Activated naive CD4-positive, alpha-beta T cell treated with anti-CD3 and anti-CD28 coated beads for 36 hours (primary cell): Measurements from ENCODE around the gene CYP19A1. TPM values are rescaled to one million over a fixed set of nuclear protein-coding genes. Genes with fewer than 3 reads are reported as not detected.

ENCODE experiments used
- CTCF ChIA-PET: fragments of 350-600 bp; sonication (Branson Sonifier 250); formaldehyde crosslinking; loops from one replicate; lab custom pipeline; 2021; ENCODE audit warnings: antibody characterized with exemption; lab: Charles Lee
- DNase-seq: peaks from one replicate; pipeline ENCODE4 v3.0.0-alpha.2; 2020
- H3K27ac Mint-ChIP-seq: one replicate; pipeline ENCODE4 v1.8.0; 2021; ENCODE audit warnings: mild to moderate bottlenecking, mixed read lengths
- H3K27me3 Mint-ChIP-seq: one replicate; pipeline ENCODE4 v1.8.0; 2021; ENCODE audit warnings: low read depth, mixed read lengths
- H3K36me3 Mint-ChIP-seq: one replicate; pipeline ENCODE4 v1.8.0; 2021; ENCODE audit warnings: low read depth, mixed read lengths
- H3K4me1 Mint-ChIP-seq: one replicate; pipeline ENCODE4 v1.8.0; 2021; ENCODE audit warnings: low read depth, mixed read lengths
- H3K4me3 Mint-ChIP-seq: one replicate; pipeline ENCODE4 v1.8.0; 2021; ENCODE audit warnings: mild to moderate bottlenecking, moderate library complexity, mixed read lengths
- H3K9me3 Mint-ChIP-seq: one replicate; pipeline ENCODE4 v1.8.0; 2021; ENCODE audit warnings: mixed read lengths
- intact Hi-C: fragments of 100-400 bp; cut with micrococcal nuclease; formaldehyde crosslinking; loops from one replicate; pipeline ENCODE4 v1.15.1; 2023
- total RNA-seq, 2 experiments: library from RNA; stranded (reverse); gene quantifications; one replicate each; pipeline ENCODE4 v1.2.3, GENCODE V29; 2021

CYP19A1 gene
- not detected for total RNA-seq

GRCh38 chr15:51338496-51338895 lies at the start of gene CYP19A1:
TSS of gene CYP19A1 (minus strand) at chr15:51338596. CDS start at chr15:51242912, 95,684 bp downstream.
- no peaks in the 10 kb centered on the region for H3K4me1 Mint-ChIP-seq
- peaks cover 28% of the 10 kb centered on the region for H3K27me3 Mint-ChIP-seq
- intact Hi-C loops: no loop called here
- no peak within 1 kb of the TSS for H3K4me3 Mint-ChIP-seq
- no peaks in the 10 kb centered on the region for H3K9me3 Mint-ChIP-seq
- CTCF ChIA-PET: no interaction called here
- no peak within 1 kb of the TSS for H3K27ac Mint-ChIP-seq
- H3K36me3 Mint-ChIP-seq: no peaks in the 10 kb centered on the region
- no peak for DNase-seq

GRCh38 chr15:51387699-51388041 lies 49.3 kb upstream of the CYP19A1 start:
- Mint-ChIP-seq H3K9me3 (no peaks in the 10 kb centered on the region), H3K27ac (no peak overlapping the region), H3K27me3 (peaks cover 9% of the 10 kb centered on the region), H3K4me3 (no peak overlapping the region), H3K4me1 (peaks cover 5% of the 10 kb centered on the region), H3K36me3 (no peaks in the 10 kb centered on the region)
- intact Hi-C loops: no loop called here
- no peak for DNase-seq
- CTCF ChIA-PET: no interaction called here

- CTCF ChIA-PET: no interaction called here
- no peak overlapping the region for H3K27ac Mint-ChIP-seq
- peaks cover 5% of the 10 kb centered on the region for H3K4me1 Mint-ChIP-seq
- H3K36me3 Mint-ChIP-seq: no peaks in the 10 kb centered on the region
- no peak for DNase-seq
- H3K27me3 Mint-ChIP-seq: peaks cover 10% of the 10 kb centered on the region
- no peak overlapping the region for H3K4me3 Mint-ChIP-seq
- H3K9me3 Mint-ChIP-seq: no peaks in the 10 kb centered on the region
- intact Hi-C loops: no loop called here
These were observed 48.7 kb upstream of the CYP19A1 start for GRCh38 chr15:51386960-51387698.

- H3K36me3 Mint-ChIP-seq: no peaks in the 10 kb centered on the region
- CTCF ChIA-PET: no interaction called here
- peaks cover 5% of the 10 kb centered on the region for H3K4me1 Mint-ChIP-seq
- peaks cover 17% of the 10 kb centered on the region for H3K27me3 Mint-ChIP-seq
- H3K4me3 Mint-ChIP-seq: no peak overlapping the region
- H3K9me3 Mint-ChIP-seq: no peaks in the 10 kb centered on the region
- DNase-seq: no peak
- no peak overlapping the region for H3K27ac Mint-ChIP-seq
- intact Hi-C loops: no loop called here
These were observed 48.1 kb upstream of the CYP19A1 start for GRCh38 chr15:51386486-51386885.

DNA sequence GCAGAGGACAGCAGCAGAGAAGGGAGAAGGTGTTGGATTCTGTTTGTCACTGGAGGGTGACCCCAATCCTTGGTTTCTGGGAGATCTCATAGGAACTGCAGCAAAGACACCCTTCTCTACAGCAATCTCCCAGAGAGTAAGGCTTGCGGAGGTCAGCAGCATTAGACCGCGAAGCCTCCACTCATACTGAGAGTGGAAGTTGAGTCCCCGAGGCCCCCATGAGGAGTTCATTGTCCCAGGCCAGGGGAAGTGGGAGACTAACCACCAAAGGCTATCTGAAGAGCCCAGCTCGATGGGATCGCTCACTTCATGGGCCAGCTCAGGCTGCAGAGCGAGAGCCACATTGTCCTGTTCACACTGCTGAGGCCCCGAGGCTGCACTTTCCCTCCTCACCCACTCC lies 47.6 kb upstream of the CYP19A1 start:
- intact Hi-C loops: no loop called here

GRCh38 chr15:51382787-51383186 lies 44.4 kb upstream of the CYP19A1 start:
- H3K4me3 Mint-ChIP-seq: no peak overlapping the region
- no peaks in the 10 kb centered on the region for H3K9me3 Mint-ChIP-seq
- no peaks in the 10 kb centered on the region for H3K4me1 Mint-ChIP-seq
- CTCF ChIA-PET: interaction anchor here (1.5 to 3.4 kb wide), 2 partner anchors 11 to 220 kb away, joined by 3 to 24 read pairs; no protein-coding TSS in a partner anchor
- no peaks in the 10 kb centered on the region for H3K36me3 Mint-ChIP-seq
- peak; percentile 7 for DNase-seq
- H3K27me3 Mint-ChIP-seq: peaks cover 18% of the 10 kb centered on the region
- H3K27ac Mint-ChIP-seq: no peak overlapping the region
- intact Hi-C loops: no loop called here

More for the DNA sequence above, 47.6 kb upstream of the CYP19A1 start:
- Mint-ChIP-seq H3K27ac (no peak overlapping the region), H3K27me3 (peaks cover 18% of the 10 kb centered on the region), H3K4me1 (peaks cover 5% of the 10 kb centered on the region), H3K36me3 (no peaks in the 10 kb centered on the region), H3K9me3 (no peaks in the 10 kb centered on the region), H3K4me3 (no peak overlapping the region)
- no peak for DNase-seq
- CTCF ChIA-PET: no interaction called here

DNA sequence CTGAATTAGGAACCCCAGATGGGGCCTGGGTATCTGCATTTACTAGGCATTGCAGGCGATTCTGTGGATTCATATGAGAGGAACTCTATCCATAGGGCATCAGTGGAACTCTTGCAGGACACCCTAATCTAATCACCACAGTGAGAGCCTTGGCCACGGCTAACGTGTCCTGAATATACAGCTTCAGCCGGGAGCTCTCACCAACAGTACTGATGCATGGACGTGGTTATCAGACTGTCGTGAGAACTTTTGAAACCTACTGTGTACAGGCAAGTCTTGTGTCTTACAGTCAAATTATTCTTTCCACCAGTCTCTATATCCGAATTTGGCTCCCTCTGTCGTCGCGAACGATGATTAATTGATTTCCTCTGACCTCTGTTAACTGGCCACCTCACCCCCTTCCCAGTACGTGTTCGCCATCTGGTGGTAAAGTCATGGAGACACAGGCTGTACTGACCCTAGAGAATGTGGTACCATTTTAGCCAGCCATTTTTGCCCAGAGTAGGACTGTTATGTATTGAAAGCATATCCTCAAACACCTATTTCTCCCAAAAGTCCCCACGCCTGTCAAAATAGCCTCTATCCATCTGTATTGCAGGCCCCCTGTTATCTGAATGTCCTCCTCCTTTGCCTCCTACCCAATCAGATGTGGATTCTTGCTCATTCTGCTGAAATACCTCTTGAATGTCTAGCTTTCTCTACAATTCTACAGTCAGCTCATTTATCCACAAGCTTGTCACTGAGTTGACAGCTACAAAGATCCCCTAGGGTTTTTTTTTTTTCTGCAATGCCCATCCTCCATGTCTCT lies 42.8 kb upstream of the CYP19A1 start:
- Mint-ChIP-seq H3K4me1 (no peaks in the 10 kb centered on the region), H3K4me3 (no peak overlapping the region), H3K36me3 (no peaks in the 10 kb centered on the region), H3K27ac (no peak overlapping the region), H3K9me3 (no peaks in the 10 kb centered on the region), H3K27me3 (peaks cover 18% of the 10 kb centered on the region)
- DNase-seq: peak; percentile 58
- CTCF ChIA-PET: interaction anchor here (1.4 to 3.4 kb wide), 5 partner anchors 9 to 218 kb away, joined by 3 to 24 read pairs (median 4); no protein-coding TSS in a partner anchor
- intact Hi-C loops: loop anchor here (1.0 kb wide), 2 partner anchors 100 to 218 kb away; no protein-coding TSS in a partner anchor

DNA sequence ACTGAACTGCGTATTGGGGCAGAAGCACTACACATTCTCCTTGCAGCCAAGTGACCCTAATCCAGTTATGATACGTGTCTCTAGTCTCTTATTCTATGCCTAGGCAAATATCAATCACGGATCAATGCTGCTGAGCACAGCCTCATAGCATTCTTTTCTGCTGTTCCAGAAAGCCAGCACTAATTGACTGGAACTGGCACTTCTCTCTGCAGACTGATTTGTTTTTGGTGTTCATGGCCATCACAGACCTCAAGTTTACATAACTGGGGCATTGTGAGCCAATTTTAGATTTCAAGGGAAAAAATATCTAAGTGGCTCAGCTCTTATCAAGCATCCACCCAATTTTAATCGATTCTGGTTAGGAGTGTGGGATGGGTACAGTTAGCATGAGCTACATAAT lies 41.0 kb upstream of the CYP19A1 start:
- intact Hi-C loops: no loop called here
- H3K4me3 Mint-ChIP-seq: no peak overlapping the region
- no peak for DNase-seq
- no peak overlapping the region for H3K27ac Mint-ChIP-seq
- H3K4me1 Mint-ChIP-seq: no peaks in the 10 kb centered on the region
- peaks cover 17% of the 10 kb centered on the region for H3K27me3 Mint-ChIP-seq
- no peaks in the 10 kb centered on the region for H3K36me3 Mint-ChIP-seq
- CTCF ChIA-PET: interaction anchor here (0.9 kb wide), 1 partner anchor 23 kb away, joined by 3 read pairs; no protein-coding TSS in a partner anchor
- H3K9me3 Mint-ChIP-seq: no peaks in the 10 kb centered on the region

DNA sequence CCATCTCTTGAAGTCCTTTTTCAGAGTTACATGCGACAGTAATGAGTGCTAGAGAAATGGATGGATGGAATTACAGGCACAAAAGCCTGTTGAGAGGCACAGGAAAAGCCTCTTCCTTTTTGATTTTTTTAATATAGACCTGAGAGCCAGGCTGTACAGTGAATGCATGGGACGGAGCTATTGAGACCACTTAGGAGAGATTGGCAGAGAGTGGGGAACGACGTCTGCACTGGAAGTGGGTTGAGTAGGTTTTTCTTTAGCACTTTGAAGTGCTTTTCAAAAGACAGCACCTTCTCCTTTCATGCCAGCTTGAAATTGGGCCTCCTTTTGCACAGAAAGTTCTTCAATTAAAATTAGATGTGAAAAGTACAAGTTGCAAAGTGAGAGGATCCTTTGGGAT lies 40.0 kb upstream of the CYP19A1 start:
- no peaks in the 10 kb centered on the region for H3K9me3 Mint-ChIP-seq
- peaks cover 15% of the 10 kb centered on the region for H3K27me3 Mint-ChIP-seq
- intact Hi-C loops: no loop called here
- no peak for DNase-seq
- H3K4me3 Mint-ChIP-seq: no peak overlapping the region
- no peak overlapping the region for H3K27ac Mint-ChIP-seq
- CTCF ChIA-PET: interaction anchor here (0.9 to 1.2 kb wide), 2 partner anchors 24 to 97 kb away, joined by 3 to 4 read pairs; no protein-coding TSS in a partner anchor
- no peaks in the 10 kb centered on the region for H3K4me1 Mint-ChIP-seq
- H3K36me3 Mint-ChIP-seq: no peaks in the 10 kb centered on the region

DNA sequence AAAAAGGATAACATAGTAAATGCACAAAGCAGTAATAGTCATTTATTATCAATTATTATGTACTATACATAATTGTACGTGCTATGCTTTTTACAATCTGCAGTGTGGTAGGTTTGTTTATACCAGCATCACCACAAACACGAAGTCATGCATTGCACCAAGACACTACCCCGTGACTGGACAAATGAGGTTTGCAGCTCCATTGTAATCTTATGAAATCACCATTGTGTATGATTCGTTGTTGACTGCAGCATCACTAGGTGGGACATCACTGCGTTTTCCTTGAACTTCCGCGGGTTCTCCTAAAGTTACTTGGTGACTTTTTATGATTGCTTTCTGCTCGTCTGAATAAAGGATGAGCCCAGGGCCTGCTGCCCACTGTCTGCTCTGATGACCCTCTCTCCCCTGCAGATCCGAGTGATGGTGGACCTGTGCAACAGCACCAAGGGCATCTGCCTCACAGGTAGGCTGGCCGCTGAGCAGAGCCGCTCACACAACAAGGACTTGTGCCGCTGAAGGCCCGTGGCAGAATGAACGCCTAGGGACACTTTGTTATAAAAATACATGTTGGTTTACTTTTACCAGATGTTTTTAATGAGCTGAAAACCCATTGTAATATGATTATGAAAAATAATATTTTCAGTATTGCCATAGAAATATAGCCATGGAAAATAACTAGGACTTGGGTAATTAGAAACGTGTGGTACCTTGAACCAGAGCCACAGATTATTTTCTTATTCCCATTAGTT lies 38.8 kb upstream of the CYP19A1 start:
- CTCF ChIA-PET: interaction anchor here (1.7 kb wide), 1 partner anchor 214 kb away, joined by 5 read pairs; no protein-coding TSS in a partner anchor
- Mint-ChIP-seq H3K4me3 (no peak overlapping the region), H3K4me1 (no peaks in the 10 kb centered on the region), H3K27me3 (peaks cover 8% of the 10 kb centered on the region), H3K9me3 (no peaks in the 10 kb centered on the region), H3K36me3 (no peaks in the 10 kb centered on the region), H3K27ac (no peak overlapping the region)
- no peak for DNase-seq
- intact Hi-C loops: no loop called here

DNA sequence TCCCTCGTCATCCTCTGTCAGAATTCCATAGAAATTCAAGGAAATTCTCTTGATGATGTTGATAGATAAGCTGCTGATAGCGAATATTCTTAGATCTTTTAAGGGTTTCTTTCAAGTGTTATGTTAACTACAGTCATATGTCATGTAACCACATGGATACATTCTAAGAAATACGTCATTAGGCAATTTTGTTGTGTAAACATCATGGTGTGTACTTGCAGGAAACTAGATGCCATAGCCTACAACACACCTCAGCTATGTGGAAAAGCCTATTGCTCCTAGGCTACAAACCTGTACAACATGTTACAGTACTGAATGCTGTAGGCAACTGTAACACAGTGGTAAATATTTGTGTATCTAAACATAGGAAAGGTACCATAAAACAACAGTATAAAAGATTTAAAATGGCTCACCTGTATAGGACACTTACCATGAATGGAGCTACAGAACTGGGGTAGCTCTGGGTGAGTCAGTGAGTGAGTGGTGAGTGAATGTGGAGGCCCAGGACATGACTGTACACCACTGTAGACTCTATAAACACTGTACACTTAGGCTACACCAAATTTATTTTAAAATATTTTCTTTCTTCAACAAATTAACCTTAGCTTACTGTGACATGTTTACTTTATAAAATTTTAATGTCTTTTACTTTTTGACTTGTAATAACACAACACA lies 37.7 kb upstream of the CYP19A1 start:
- no peak for DNase-seq
- intact Hi-C loops: no loop called here
- H3K4me1 Mint-ChIP-seq: no peaks in the 10 kb centered on the region
- no peaks in the 10 kb centered on the region for H3K27me3 Mint-ChIP-seq
- no peak overlapping the region for H3K4me3 Mint-ChIP-seq
- no peaks in the 10 kb centered on the region for H3K36me3 Mint-ChIP-seq
- H3K9me3 Mint-ChIP-seq: no peaks in the 10 kb centered on the region
- CTCF ChIA-PET: interaction anchor here (1.7 kb wide), 1 partner anchor 213 kb away, joined by 5 read pairs; no protein-coding TSS in a partner anchor
- no peak overlapping the region for H3K27ac Mint-ChIP-seq
